DMS79 (cell line): ENCODE data around the gene ENTPD7.
"Not testable (repeated sequence)": the region's sequence is repeated elsewhere in the genome, so short reads cannot be mapped to it uniquely, and the experiment has no call there.

Experiments used
- DNase-seq: peaks from one replicate; lab custom pipeline; 2025; lab: John Stamatoyannopoulos, UW

Gene ENTPD7

GRCh38 chr10:99689461-99689860 is 30.2 kb downstream of the ENTPD7 start:
- no peak for DNase-seq

GRCh38 chr10:99693933-99694583 is 34.7 kb downstream of the ENTPD7 start:
- DNase-seq: no peak

DNA sequence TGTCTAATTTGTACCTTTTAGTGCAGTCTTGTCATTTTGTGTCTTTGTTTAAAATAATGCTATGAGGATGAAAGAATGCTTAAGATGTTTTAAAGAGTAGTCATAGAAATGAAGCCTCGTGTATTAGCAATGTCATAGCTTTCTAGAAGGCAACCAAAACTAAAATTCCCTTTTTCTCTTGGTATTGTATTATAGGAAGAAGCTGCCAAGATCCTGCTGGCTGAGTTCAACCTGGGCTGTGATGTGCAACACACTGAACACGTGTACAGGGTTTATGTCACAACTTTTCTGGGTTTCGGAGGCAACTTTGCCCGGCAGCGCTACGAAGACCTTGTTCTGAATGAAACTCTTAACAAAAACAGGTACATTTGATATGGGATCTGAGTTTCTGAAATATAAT is 36.5 kb downstream of the ENTPD7 start:
- no peak for DNase-seq

DNA sequence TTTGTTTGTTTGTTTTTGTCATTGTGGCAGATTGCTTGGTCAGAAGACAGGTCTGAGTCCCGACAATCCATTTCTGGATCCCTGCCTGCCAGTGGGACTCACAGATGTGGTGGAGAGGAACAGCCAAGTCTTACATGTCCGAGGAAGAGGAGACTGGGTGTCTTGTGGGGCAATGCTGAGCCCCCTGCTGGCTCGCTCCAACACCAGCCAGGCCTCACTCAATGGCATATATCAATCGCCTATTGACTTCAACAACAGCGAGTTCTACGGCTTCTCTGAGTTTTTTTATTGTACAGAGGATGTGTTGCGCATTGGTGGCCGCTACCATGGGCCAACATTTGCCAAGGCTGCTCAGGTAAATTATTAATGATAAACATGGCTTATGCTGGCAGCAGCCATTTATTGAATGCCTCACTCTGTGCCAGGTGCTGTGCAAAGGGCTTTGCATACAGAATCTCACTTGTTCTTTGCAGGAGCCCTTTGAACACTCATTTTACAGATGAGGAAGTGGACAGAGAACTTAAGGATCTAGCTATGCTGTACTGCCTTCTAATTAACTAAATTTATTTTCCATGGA is 39.3 kb downstream of the ENTPD7 start:
- DNase-seq: no peak

- DNase-seq: no peak
These were observed 41.3 kb downstream of the ENTPD7 start for GRCh38 chr10:99700649-99701048.

- no peak for DNase-seq
These were observed 49.2 kb downstream of the ENTPD7 start for GRCh38 chr10:99708428-99709012.

GRCh38 chr10:99709480-99710229 is 50.3 kb downstream of the ENTPD7 start:
- DNase-seq: no peak

DNA sequence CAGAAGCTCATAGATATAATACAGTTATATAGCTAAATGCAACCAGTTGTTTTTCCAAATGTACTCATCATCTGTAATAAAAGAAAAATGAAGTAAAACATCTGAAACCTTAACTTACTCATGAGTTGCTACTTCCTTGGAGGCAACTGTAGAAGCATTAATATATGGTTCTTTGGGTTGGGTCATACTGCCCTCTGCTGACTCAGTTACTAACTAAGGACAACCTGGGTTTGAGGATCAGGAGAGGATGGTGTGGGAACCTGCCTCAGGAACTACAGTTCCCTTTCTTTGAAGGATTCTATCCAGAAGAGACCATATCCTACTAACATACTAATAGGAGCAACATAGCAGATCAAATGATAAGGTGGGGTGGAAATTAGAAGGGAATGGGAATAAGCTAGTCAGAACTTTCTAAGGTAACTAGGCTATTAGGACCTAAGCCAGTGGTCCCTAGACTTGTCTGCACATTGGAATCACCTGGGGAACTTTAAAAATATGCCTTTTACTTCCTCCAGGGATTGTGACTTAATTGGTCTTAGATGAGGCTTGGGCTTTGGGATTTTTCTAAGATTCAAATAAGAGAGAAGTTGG is 51.9 kb downstream of the ENTPD7 start:
- DNase-seq: no peak

DNA sequence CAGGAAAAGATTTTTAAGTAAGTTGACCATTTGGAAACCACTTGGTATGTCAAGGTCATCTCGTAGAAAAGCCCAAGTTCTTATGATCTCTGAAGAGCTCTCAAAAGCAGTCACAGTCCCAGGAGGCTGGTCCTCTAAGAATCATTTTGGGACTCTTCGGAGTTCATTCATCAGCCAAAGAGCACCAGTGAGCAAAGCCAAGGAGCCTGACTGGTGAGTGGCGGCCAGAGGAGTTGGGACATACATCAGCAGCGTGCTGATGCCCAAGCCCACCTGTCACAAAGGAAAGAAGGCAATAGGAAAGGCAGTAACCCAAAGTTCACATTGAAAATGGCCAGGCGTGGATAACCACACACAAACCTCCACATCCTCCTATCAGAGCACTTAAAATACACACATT is 55.1 kb downstream of the ENTPD7 start:
- DNase-seq: no peak

DNA sequence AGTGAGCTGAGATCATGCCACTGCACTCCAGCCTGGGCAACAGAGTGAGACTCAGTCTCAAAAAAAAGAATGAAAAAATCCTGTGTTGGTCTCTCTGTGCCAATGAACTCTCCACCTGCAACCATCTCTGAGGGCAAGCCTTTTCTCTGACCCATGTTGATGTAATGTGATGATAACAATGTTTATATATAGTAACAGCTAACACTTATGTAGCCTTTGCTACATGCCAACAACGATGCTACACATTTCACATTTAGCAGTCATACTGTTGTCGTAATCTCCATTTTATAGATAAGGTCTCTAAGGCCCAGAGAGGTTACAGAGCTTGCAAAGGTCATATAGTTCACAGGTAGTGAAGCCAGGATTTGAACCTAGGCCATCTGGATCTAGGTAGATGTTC is 61.1 kb downstream of the ENTPD7 start:
- no peak for DNase-seq

DNA sequence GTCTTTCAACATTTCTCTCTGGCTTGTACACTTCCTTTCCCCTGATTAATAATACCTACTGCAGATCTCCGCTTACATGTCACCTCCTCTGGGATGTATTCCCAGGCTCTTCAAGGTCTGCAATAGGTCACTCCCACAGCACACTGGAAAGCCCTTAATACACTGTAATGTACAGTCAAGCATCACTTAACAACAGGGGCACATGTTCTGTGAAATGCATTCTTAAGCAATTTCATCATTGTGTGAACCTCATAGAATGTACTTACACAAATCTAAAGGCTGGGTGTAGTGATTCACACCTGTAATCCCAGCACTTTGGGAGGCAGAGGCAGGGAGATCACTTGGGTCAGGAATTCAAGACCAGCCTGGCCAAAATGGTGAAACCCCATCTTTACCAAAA is 70.7 kb downstream of the ENTPD7 start:
- no peak for DNase-seq

GRCh38 chr10:99731306-99732032 is 72.2 kb downstream of the ENTPD7 start:
- no peak for DNase-seq

- DNase-seq: peak; percentile 73
These were observed 72.9 kb downstream of the ENTPD7 start, which contains the start of the genes COX15 and CUTC for GRCh38 chr10:99732033-99732842. Gene COX15, minus strand, starts transcription at chr10:99732127. Its CDS starts 78 bp downstream, at chr10:99732049. Gene CUTC, plus strand, starts transcription at chr10:99732234. Its CDS starts 115 bp downstream, at chr10:99732349.

- peak; percentile 55 for DNase-seq
These were observed 74.1 kb downstream of the ENTPD7 start for GRCh38 chr10:99733366-99733765.

- not testable (repeated sequence) for DNase-seq
These were observed 74.8 kb downstream of the ENTPD7 start for GRCh38 chr10:99734111-99734510.

- DNase-seq: no peak
These were observed 81.0 kb downstream of the ENTPD7 start for GRCh38 chr10:99740260-99740659.

DNA sequence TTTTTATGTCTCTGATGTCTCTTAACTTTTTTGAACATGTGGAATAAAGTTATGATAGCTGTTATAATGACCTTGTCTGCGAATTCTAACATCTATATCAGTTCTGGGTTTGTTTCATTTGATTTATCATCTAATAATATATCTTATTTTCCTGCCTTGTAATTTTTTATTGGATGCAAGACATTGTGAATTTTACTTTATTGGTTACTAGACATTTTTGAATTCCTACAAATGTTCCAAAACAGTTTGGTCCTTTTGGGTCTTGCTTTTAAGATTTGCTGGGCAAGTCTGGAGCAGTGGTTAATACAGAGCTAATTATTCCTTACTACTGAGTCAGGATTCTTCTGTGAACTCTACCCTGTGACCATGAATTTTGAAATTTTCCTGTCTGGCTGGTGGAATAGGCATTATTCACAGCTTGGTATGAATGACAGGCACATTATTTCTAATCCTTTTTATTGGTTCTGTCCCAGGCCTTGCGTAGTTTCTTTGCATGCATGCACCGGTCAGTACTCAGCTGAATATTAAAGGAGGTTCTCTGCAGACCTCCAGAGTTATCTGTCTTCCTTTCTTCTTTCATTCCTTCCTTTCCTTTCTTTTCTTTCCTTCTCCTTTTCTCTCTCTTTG is 81.7 kb downstream of the ENTPD7 start:
- DNase-seq: no peak

DNA sequence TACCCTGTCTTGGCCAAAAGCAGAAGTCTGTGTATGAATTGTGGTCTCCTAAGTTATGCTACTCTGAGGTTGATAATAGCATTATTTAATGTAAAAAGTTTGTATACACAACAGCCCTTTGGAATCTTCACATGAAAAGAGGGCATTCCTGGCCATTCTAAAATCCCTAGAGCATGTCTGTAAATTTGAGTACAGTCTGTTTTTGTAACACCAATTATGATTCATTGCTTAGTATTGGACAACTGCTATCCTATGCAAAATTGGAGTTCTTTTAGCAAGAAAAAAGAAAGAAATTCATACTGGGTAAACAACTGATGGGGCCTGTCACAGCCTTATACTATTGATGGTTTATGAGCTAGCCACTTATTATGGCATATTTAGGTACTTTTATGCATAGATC is 82.9 kb downstream of the ENTPD7 start:
- DNase-seq: no peak

DNA sequence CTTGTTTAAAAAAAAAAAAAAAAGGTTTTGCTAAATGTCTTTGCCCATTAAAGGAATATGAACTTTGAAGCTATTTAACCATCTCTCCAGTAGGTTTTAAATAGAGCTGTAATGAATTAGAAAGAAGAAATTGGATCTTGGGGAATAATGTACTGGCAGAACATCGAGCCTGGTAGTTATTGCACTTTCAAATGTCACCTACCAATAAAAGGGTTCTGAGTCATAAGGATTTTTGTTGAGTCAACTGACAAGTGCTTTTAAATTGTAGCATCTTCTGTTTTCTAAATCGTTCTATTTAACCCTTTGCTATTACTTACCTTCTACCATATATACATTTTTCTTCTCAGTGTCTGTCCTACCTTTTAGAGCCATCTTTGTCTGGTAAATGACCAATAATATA is 83.4 kb downstream of the ENTPD7 start:
- DNase-seq: no peak

- DNase-seq: no peak
These were observed 84.5 kb downstream of the ENTPD7 start for GRCh38 chr10:99743841-99744240.
